Mesothelial cell of epicardium (in vitro differentiated cells): ENCODE measurements around the gene IL10RA. TPM values are rescaled to one million over a fixed set of nuclear protein-coding genes. Genes with fewer than 3 reads are reported as not detected.

ENCODE experiments used
- DNase-seq, 2 experiments: peaks; one replicate each; pipeline ENCODE4 v3.0.0; 2021; ENCODE audit warnings: low spot score in 2 of 2; ENCODE audit not compliant: unreplicated experiment in 2 of 2
- H3K27ac Mint-ChIP-seq: 2 replicates; pipeline ENCODE4 v1.8.0; 2021; ENCODE audit warnings: mixed read lengths
- H3K27me3 Mint-ChIP-seq: 2 replicates; pipeline ENCODE4 v1.8.0; 2021; ENCODE audit warnings: low read depth, mixed read lengths
- H3K36me3 Mint-ChIP-seq: 2 replicates; pipeline ENCODE4 v1.8.0; 2021; ENCODE audit warnings: mixed read lengths
- H3K4me1 Mint-ChIP-seq: 2 replicates; pipeline ENCODE4 v1.8.0; 2021; ENCODE audit warnings: mixed read lengths
- H3K4me3 Mint-ChIP-seq: 2 replicates; pipeline ENCODE4 v1.8.0; 2021; ENCODE audit warnings: mild to moderate bottlenecking, moderate library complexity, mixed read lengths
- H3K9me3 Mint-ChIP-seq: 2 replicates; pipeline ENCODE4 v1.8.0; 2021; ENCODE audit warnings: mixed read lengths
- total RNA-seq: library from RNA; stranded (reverse); gene quantifications from 3 replicates; pipeline ENCODE4 v1.2.1, GENCODE V29; 2021
- TF ChIP-seq, protein P1 (sequence below): fragments of 200-600 bp; sonication (generic); IDR thresholded peaks from one replicate; pipeline ENCODE4 v1.5.0; 2021; ENCODE audit warnings: antibody characterized with exemption; ENCODE audit not compliant: unreplicated experiment

The IL10RA gene
- total RNA-seq, 1 donor from 2014 or later = 0.78 TPM

DNA sequence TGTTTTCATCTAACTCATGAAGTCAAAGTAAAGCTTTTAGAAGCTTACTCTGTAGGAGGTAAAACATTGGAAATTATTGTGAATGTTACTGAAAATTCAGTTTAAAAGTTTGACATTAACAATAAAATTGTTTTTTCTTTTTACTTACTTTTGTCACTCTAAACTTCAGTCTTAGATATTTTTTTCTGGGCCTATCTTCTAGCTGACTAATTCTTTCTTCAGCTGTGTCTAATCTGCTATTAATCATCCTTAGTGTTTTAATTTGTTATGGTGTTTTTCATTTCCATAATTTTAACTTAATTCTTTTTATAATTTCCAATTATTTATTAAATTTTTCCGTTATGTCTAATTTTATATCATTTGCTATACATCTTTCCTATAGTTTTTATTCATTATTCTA lies 35.0 kb downstream of the IL10RA start:
- no peak overlapping the region for H3K27ac Mint-ChIP-seq
- H3K36me3 Mint-ChIP-seq = no peaks in the 10 kb centered on the region
- no peak overlapping the region for H3K4me3 Mint-ChIP-seq
- TF ChIP-seq, protein P1, sequence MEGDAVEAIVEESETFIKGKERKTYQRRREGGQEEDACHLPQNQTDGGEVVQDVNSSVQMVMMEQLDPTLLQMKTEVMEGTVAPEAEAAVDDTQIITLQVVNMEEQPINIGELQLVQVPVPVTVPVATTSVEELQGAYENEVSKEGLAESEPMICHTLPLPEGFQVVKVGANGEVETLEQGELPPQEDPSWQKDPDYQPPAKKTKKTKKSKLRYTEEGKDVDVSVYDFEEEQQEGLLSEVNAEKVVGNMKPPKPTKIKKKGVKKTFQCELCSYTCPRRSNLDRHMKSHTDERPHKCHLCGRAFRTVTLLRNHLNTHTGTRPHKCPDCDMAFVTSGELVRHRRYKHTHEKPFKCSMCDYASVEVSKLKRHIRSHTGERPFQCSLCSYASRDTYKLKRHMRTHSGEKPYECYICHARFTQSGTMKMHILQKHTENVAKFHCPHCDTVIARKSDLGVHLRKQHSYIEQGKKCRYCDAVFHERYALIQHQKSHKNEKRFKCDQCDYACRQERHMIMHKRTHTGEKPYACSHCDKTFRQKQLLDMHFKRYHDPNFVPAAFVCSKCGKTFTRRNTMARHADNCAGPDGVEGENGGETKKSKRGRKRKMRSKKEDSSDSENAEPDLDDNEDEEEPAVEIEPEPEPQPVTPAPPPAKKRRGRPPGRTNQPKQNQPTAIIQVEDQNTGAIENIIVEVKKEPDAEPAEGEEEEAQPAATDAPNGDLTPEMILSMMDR = no peak
- no peaks in the 10 kb centered on the region for H3K4me1 Mint-ChIP-seq
- peaks cover 19% of the 10 kb centered on the region for H3K9me3 Mint-ChIP-seq
- DNase-seq = no peak
- H3K27me3 Mint-ChIP-seq = peaks cover 35% of the 10 kb centered on the region

GRCh38 chr11:118027694-118028093 lies 41.5 kb downstream of the IL10RA start:
- Mint-ChIP-seq H3K4me1 (no peaks in the 10 kb centered on the region), H3K36me3 (no peaks in the 10 kb centered on the region), H3K27me3 (peaks cover 50% of the 10 kb centered on the region), H3K9me3 (peaks cover 9% of the 10 kb centered on the region), H3K27ac (no peak overlapping the region), H3K4me3 (no peak overlapping the region)
- TF ChIP-seq, protein P1 = no peak
- no peak for DNase-seq

DNA sequence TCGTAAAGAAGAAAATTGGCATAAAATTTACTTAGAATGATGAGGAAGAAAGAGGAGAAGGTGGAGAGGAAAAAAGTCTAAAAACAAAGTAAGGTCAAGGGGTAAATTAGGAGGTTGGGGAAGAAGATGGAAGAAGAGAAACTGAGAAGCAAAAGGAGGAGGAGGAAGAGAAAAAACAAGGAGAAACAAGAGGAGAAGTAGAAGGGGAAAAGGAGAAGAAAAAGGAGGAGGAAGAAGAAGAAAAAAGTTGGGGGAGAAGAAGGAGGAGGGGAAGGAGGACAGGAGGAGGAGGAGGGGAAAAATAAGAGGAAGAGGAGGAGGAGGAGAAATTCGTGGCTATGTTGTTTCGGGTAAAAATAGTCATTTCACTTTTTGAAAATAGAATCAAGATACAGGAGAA lies 42.4 kb downstream of the IL10RA start:
- Mint-ChIP-seq H3K27ac (no peak overlapping the region), H3K4me3 (no peak overlapping the region), H3K36me3 (no peaks in the 10 kb centered on the region), H3K9me3 (peaks cover 9% of the 10 kb centered on the region), H3K27me3 (peaks cover 55% of the 10 kb centered on the region), H3K4me1 (no peaks in the 10 kb centered on the region)
- TF ChIP-seq, protein P1 = no peak
- DNase-seq = no peak

GRCh38 chr11:118033443-118033842 lies 47.2 kb downstream of the IL10RA start:
- H3K4me1 Mint-ChIP-seq = no peaks in the 10 kb centered on the region
- TF ChIP-seq, protein P1 = no peak
- peaks cover 49% of the 10 kb centered on the region for H3K27me3 Mint-ChIP-seq
- DNase-seq = no peak
- H3K36me3 Mint-ChIP-seq = no peaks in the 10 kb centered on the region
- no peaks in the 10 kb centered on the region for H3K9me3 Mint-ChIP-seq
- H3K27ac Mint-ChIP-seq = no peak overlapping the region
- no peak overlapping the region for H3K4me3 Mint-ChIP-seq

DNA sequence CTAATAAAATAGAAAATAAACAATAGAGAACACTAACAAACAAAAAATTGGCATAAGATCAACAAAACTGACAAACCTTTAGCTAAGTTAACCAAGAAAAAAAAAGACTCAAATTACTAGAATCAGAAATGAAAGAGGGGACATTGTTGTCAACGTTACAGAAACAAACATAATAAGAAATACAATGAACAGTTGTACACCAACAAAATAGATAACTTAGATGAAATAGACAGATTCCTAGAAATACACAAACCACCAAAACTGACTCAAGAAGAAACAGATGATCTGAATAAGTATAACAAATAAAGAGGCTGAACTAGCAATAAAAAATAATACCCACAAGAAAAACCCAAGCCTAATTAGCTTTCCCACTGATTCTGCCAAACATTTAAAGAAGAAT lies 55.9 kb downstream of the IL10RA start:
- H3K9me3 Mint-ChIP-seq = peaks cover 3% of the 10 kb centered on the region
- TF ChIP-seq, protein P1 = no peak

GRCh38 chr11:118042796-118043195 lies 56.6 kb downstream of the IL10RA start:
- H3K4me1 Mint-ChIP-seq = peaks cover 20% of the 10 kb centered on the region
- H3K27me3 Mint-ChIP-seq = peaks cover 25% of the 10 kb centered on the region
- H3K36me3 Mint-ChIP-seq = no peaks in the 10 kb centered on the region
- peaks cover 3% of the 10 kb centered on the region for H3K9me3 Mint-ChIP-seq
- no peak overlapping the region for H3K4me3 Mint-ChIP-seq
- no peak for DNase-seq
- TF ChIP-seq, protein P1 = no peak
- H3K27ac Mint-ChIP-seq = no peak overlapping the region

More for the DNA sequence above, 55.9 kb downstream of the IL10RA start:
- Mint-ChIP-seq H3K4me1 (peaks cover 19% of the 10 kb centered on the region), H3K27me3 (peaks cover 26% of the 10 kb centered on the region), H3K27ac (no peak overlapping the region), H3K36me3 (no peaks in the 10 kb centered on the region), H3K4me3 (no peak overlapping the region)
- no peak for DNase-seq
